Measurements from ENCODE around the gene LRRTM2.

DNA sequence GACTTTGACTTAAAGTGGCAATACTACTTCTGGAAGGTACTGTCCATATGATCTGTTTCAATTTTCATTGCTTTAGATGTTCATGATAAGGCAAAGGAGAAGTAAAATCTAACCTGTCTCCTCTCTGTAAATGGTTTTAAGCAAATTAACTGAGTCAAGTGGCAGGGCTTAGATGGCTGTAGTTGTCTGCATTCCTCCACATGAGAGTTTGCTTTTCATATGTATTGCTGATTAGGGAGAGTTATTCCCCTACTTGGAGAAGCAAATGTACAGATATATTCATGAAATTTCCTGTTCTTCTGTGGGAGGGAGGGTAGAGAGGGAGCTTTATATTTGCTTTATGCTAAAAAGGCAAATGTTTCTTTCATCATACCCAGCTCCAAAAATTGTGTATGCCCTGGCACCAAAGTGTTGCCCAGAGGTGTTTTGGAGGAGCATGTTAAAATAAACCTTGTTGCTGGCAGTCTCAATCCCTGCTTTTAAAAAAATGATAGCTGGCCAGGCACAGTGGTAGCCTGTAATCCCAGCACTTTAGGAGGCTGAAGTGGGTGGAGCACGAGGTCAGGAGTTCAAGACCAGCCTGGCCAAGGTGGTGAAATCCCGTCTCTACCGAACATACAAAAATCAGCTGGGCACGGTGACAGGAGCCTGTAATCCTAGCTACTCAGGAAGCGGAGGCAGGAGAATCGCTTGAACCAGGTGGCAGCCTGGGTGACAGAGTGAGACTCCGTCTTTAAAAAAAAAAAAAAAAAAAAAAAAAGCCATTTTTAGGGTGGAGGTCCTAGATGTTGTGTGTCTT is 3.5 kb upstream of the LRRTM2 start:
- TF ChIP-seq, protein P1, sequence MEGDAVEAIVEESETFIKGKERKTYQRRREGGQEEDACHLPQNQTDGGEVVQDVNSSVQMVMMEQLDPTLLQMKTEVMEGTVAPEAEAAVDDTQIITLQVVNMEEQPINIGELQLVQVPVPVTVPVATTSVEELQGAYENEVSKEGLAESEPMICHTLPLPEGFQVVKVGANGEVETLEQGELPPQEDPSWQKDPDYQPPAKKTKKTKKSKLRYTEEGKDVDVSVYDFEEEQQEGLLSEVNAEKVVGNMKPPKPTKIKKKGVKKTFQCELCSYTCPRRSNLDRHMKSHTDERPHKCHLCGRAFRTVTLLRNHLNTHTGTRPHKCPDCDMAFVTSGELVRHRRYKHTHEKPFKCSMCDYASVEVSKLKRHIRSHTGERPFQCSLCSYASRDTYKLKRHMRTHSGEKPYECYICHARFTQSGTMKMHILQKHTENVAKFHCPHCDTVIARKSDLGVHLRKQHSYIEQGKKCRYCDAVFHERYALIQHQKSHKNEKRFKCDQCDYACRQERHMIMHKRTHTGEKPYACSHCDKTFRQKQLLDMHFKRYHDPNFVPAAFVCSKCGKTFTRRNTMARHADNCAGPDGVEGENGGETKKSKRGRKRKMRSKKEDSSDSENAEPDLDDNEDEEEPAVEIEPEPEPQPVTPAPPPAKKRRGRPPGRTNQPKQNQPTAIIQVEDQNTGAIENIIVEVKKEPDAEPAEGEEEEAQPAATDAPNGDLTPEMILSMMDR (IDR thresholded peaks at IDR 0.05): no peak
- TF ChIP-seq, protein P2, sequence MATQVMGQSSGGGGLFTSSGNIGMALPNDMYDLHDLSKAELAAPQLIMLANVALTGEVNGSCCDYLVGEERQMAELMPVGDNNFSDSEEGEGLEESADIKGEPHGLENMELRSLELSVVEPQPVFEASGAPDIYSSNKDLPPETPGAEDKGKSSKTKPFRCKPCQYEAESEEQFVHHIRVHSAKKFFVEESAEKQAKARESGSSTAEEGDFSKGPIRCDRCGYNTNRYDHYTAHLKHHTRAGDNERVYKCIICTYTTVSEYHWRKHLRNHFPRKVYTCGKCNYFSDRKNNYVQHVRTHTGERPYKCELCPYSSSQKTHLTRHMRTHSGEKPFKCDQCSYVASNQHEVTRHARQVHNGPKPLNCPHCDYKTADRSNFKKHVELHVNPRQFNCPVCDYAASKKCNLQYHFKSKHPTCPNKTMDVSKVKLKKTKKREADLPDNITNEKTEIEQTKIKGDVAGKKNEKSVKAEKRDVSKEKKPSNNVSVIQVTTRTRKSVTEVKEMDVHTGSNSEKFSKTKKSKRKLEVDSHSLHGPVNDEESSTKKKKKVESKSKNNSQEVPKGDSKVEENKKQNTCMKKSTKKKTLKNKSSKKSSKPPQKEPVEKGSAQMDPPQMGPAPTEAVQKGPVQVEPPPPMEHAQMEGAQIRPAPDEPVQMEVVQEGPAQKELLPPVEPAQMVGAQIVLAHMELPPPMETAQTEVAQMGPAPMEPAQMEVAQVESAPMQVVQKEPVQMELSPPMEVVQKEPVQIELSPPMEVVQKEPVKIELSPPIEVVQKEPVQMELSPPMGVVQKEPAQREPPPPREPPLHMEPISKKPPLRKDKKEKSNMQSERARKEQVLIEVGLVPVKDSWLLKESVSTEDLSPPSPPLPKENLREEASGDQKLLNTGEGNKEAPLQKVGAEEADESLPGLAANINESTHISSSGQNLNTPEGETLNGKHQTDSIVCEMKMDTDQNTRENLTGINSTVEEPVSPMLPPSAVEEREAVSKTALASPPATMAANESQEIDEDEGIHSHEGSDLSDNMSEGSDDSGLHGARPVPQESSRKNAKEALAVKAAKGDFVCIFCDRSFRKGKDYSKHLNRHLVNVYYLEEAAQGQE (IDR thresholded peaks at IDR 0.05): no peak
- no peak for TF ChIP-seq GATA3 (IDR thresholded peaks at IDR 0.05; ENCODE audit: borderline replicate concordance)
- TF ChIP-seq POLR2AphosphoS2 (conservative IDR thresholded peaks at IDR 0.05; ENCODE audit: low read length): no peak
- TF ChIP-seq CEBPB (IDR thresholded peaks at IDR 0.05): no peak
- no peak for TF ChIP-seq MYC (IDR thresholded peaks at IDR 0.05; ENCODE audit: borderline replicate concordance, low read length)
- no peak for TF ChIP-seq HDAC2 (IDR thresholded peaks at IDR 0.05)
- no peak for TF ChIP-seq MAX (IDR thresholded peaks at IDR 0.05)
- TF ChIP-seq EHMT2 (IDR thresholded peaks at IDR 0.05; ENCODE audit: low read depth): no peak
- no peak for TF ChIP-seq RFX5 (IDR thresholded peaks at IDR 0.05)
- no peak for TF ChIP-seq POLR2A (IDR thresholded peaks at IDR 0.05; ENCODE audit: low read length)
- TF ChIP-seq, protein P3, sequence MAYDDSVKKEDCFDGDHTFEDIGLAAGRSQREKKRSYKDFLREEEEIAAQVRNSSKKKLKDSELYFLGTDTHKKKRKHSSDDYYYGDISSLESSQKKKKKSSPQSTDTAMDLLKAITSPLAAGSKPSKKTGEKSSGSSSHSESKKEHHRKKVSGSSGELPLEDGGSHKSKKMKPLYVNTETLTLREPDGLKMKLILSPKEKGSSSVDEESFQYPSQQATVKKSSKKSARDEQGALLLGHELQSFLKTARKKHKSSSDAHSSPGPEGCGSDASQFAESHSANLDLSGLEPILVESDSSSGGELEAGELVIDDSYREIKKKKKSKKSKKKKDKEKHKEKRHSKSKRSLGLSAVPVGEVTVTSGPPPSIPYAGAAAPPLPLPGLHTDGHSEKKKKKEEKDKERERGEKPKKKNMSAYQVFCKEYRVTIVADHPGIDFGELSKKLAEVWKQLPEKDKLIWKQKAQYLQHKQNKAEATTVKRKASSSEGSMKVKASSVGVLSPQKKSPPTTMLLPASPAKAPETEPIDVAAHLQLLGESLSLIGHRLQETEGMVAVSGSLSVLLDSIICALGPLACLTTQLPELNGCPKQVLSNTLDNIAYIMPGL (CRISPR knock-in tag; IDR thresholded peaks at IDR 0.05; ENCODE audit: borderline replicate concordance): no peak
